HepG2 (cell line): ENCODE results near the gene ZNF22. TPM values are rescaled to one million over a fixed set of nuclear protein-coding genes. Genes with fewer than 3 reads are reported as not detected.

Experiments
- AGO1 ChIP-seq: fragments of 200-400 bp; formaldehyde crosslinking; IDR thresholded peaks from 2 replicates; pipeline ENCODE4 v1.6.1; 2017; ENCODE audit warnings: mild to moderate bottlenecking, low read depth, low read length, moderate library complexity; ENCODE audit not compliant: poor library complexity, severe bottlenecking
- ARID4A ChIP-seq: sonication (generic); formaldehyde crosslinking; IDR thresholded peaks from 2 replicates; pipeline ENCODE4 v1.5.0; 2020; ENCODE audit warnings: mild to moderate bottlenecking, missing genetic modification reagents, borderline replicate concordance
- ARNTL ChIP-seq: sonication (generic); formaldehyde crosslinking; IDR thresholded peaks from 2 replicates; pipeline ENCODE4 v1.4.0; 2020; ENCODE audit warnings: mild to moderate bottlenecking, missing genetic modification reagents
- CSRNP1 ChIP-seq: sonication (generic); formaldehyde crosslinking; IDR thresholded peaks from 2 replicates; pipeline ENCODE4 v1.8.1; 2023; ENCODE audit warnings: mild to moderate bottlenecking, missing genetic modification reagents
- FOXA1 ChIP-seq, 2 experiments: fragments of 450-650 bp in 1 of 2; sonication (generic) in 1 of 2; formaldehyde crosslinking in 1 of 2; IDR thresholded peaks; 2 replicates each; pipeline versions ENCODE4 v1.4.0 to v1.6.1; 2016 to 2020; ENCODE audit warnings: missing genetic modification reagents in 1 of 2
- FOXA3 ChIP-seq: IDR thresholded peaks from 2 replicates; pipeline ENCODE4 v1.6.1; 2016; ENCODE audit warnings: missing genetic modification reagents, missing compliant biosample characterization
- GABPA ChIP-seq, 2 experiments: IDR thresholded peaks; 2 replicates each; pipeline ENCODE4 v1.6.1; 2011 to 2016; ENCODE audit warnings: low read depth in 2 of 2, low read length in 1 of 2, missing biosample characterization in 1 of 2, missing genetic modification characterization in 1 of 2
- GABPB1 ChIP-seq: IDR thresholded peaks from 2 replicates; pipeline ENCODE4 v1.6.1; 2016; ENCODE audit warnings: mild to moderate bottlenecking, missing genetic modification reagents, moderate library complexity, missing compliant biosample characterization
- POLR2AphosphoS5 ChIP-seq: IDR thresholded peaks from 2 replicates; pipeline ENCODE4 v1.6.1; 2012; ENCODE audit warnings: low read depth, low read length
- XBP1 ChIP-seq: sonication (generic); formaldehyde crosslinking; IDR thresholded peaks from 2 replicates; pipeline ENCODE4 v1.5.0; 2020; ENCODE audit warnings: missing genetic modification reagents
- YEATS4 ChIP-seq: sonication (generic); formaldehyde crosslinking; IDR thresholded peaks from 2 replicates; pipeline ENCODE4 v1.4.0; 2020; ENCODE audit warnings: missing genetic modification reagents, borderline replicate concordance
- ZFAT ChIP-seq: sonication (generic); formaldehyde crosslinking; conservative IDR thresholded peaks from 2 replicates; pipeline ENCODE4 v1.8.1; 2023; ENCODE audit warnings: missing genetic modification reagents, inconsistent platforms
- ZMYM2 ChIP-seq: sonication (generic); formaldehyde crosslinking; IDR thresholded peaks from 2 replicates; pipeline ENCODE4 v1.8.0; 2022; ENCODE audit warnings: mild to moderate bottlenecking, missing genetic modification reagents
- ZNF253 ChIP-seq: sonication (generic); formaldehyde crosslinking; IDR thresholded peaks from 2 replicates; pipeline ENCODE4 v1.8.0; 2022; ENCODE audit warnings: mild to moderate bottlenecking, missing genetic modification reagents, borderline replicate concordance
- ZNF33B ChIP-seq: sonication (generic); formaldehyde crosslinking; IDR thresholded peaks from 2 replicates; pipeline ENCODE4 v1.5.1; 2020; ENCODE audit warnings: mild to moderate bottlenecking, missing genetic modification reagents
- ZNF484 ChIP-seq: sonication (generic); formaldehyde crosslinking; IDR thresholded peaks from 2 replicates; pipeline ENCODE4 v1.5.1; 2020; ENCODE audit warnings: mild to moderate bottlenecking, low read depth, missing genetic modification reagents, borderline replicate concordance
- ZNF605 ChIP-seq: sonication (generic); formaldehyde crosslinking; IDR thresholded peaks from 2 replicates; pipeline ENCODE4 v1.8.0; 2022; ENCODE audit warnings: mild to moderate bottlenecking, missing genetic modification reagents
- ZNF720 ChIP-seq: sonication (generic); formaldehyde crosslinking; IDR thresholded peaks from 2 replicates; pipeline ENCODE4 v1.4.0; 2020; ENCODE audit warnings: missing genetic modification reagents
- polyA plus RNA-seq, 8 experiments: library from polyadenylated mRNA; depleted of rRNA in 3 of 8; stranded (reverse) in 7 of 8; unstranded in 1 of 8; fragments of >200 nt; fragmentation: Illumina TruSeq in 4 of 8; extraction: Trizol in 4 of 8; gene quantifications; 2 replicates each; pipeline versions ENCODE4 v1.2.1 to v1.2.3, GENCODE V29; 2011 to 2016; ENCODE audit warnings: low read depth in 4 of 8, missing spikeins in 1 of 8, mixed read lengths in 1 of 8; ENCODE audit not compliant: insufficient read depth in 1 of 8
- total RNA-seq, 5 experiments: library from RNA; depleted of rRNA; stranded (reverse); fragments of >200 nt; fragmentation: Illumina TruSeq; extraction: Trizol; gene quantifications; 2 replicates each; pipeline ENCODE4 v1.2.3, GENCODE V29; 2016; ENCODE audit warnings: low read depth in 1 of 5
- TF ChIP-seq, protein P1 (sequence below): IDR thresholded peaks from 2 replicates; pipeline ENCODE4 v1.4.0; 2020; ENCODE audit warnings: mild to moderate bottlenecking, missing genetic modification reagents

Gene ZNF22
- total and polyA plus RNA-seq, 2 of the 13 experiments (the other 11 are each of a cell fraction or from before 2014, with no cell fraction given) = 0.40 to 1.3 TPM

DNA sequence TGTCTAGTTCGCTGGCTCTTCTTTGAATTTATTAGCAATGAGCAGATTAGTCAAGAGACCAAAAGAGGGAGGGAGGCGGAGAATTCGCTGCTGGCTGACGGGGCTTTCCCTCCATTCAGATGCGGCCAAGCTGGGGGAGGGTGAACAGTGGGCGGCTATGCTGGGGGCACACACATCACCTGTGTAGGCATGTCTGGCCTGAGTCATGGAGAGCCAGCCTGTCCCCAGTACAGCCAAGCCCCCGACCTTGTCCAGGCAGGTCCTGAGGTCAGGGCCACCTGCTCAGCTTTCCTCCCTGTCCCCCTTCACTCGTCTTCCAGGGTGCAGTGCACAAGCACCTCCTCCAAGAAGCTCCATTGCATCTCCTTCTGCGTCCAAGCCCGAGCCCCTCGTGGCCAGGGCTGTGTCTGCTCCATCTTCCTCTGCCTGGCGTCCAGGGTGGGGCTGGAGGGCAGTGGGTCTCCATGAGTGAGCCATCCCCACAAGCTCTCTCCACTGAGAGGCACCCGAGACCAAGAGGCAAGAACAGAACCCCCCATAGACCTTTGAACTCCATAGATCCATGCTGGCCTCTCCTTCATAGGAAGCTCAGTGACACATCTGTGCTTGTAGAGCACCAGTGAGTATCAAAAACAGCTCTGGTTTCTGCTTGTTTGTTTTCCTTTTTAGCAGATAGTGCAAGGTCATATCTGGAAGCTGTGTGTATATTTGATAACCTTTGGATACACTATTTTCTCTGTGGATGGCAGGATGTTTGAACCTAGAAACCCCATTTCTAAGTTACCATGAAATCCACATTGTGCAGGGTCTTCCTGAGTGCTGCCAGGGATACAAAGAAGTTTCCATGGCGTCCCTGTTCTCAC lies 20.2 kb upstream of the ZNF22 start (continued):
- TF ChIP-seq, protein P1, sequence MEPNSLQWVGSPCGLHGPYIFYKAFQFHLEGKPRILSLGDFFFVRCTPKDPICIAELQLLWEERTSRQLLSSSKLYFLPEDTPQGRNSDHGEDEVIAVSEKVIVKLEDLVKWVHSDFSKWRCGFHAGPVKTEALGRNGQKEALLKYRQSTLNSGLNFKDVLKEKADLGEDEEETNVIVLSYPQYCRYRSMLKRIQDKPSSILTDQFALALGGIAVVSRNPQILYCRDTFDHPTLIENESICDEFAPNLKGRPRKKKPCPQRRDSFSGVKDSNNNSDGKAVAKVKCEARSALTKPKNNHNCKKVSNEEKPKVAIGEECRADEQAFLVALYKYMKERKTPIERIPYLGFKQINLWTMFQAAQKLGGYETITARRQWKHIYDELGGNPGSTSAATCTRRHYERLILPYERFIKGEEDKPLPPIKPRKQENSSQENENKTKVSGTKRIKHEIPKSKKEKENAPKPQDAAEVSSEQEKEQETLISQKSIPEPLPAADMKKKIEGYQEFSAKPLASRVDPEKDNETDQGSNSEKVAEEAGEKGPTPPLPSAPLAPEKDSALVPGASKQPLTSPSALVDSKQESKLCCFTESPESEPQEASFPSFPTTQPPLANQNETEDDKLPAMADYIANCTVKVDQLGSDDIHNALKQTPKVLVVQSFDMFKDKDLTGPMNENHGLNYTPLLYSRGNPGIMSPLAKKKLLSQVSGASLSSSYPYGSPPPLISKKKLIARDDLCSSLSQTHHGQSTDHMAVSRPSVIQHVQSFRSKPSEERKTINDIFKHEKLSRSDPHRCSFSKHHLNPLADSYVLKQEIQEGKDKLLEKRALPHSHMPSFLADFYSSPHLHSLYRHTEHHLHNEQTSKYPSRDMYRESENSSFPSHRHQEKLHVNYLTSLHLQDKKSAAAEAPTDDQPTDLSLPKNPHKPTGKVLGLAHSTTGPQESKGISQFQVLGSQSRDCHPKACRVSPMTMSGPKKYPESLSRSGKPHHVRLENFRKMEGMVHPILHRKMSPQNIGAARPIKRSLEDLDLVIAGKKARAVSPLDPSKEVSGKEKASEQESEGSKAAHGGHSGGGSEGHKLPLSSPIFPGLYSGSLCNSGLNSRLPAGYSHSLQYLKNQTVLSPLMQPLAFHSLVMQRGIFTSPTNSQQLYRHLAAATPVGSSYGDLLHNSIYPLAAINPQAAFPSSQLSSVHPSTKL (CRISPR knock-in tag) = peak; percentile 68; the same call in 1 of the 2 replicates
- TF ChIP-seq POLR2AphosphoS5 = peak; percentile 19; the same call in 1 of the 2 replicates
- no peak for TF ChIP-seq CSRNP1
- TF ChIP-seq ARNTL = peak; percentile 63
- peak; percentile 65 for TF ChIP-seq ZNF605 (CRISPR knock-in tag)
- no peak for TF ChIP-seq ZMYM2
- TF ChIP-seq ZNF33B (CRISPR knock-in tag) = peak; percentile 55; the same call in 1 of the 2 replicates
- TF ChIP-seq GABPB1 = peak; percentile 50; the same call in 1 of the 2 replicates
- peak; percentile 64; the same call in 1 of the 2 replicates for TF ChIP-seq XBP1 (CRISPR knock-in tag)
- no peak for TF ChIP-seq ZNF253 (CRISPR knock-in tag)
- TF ChIP-seq ZNF484 (CRISPR knock-in tag) = no peak
- peak; percentile 37; the same call in 1 of the 2 replicates for TF ChIP-seq ARID4A (CRISPR knock-in tag)
- TF ChIP-seq ZFAT (CRISPR knock-in tag) = no peak
- no peak for TF ChIP-seq FOXA1 (IDR thresholded peaks at IDR 0.05)
- TF ChIP-seq FOXA1 (CRISPR knock-in tag; IDR thresholded peaks at IDR 0.05) = peak; percentile 83
- TF ChIP-seq FOXA3 (CRISPR knock-in tag) = peak; percentile 91
- no peak for TF ChIP-seq GABPA (IDR thresholded peaks at IDR 0.05; ENCODE audit: low read depth, low read length)
- TF ChIP-seq GABPA (CRISPR knock-in tag; IDR thresholded peaks at IDR 0.05; ENCODE audit: low read depth) = no peak
- no peak for TF ChIP-seq AGO1
- peak; percentile 48; the same call in 1 of the 2 replicates for TF ChIP-seq YEATS4 (CRISPR knock-in tag)
- TF ChIP-seq ZNF720 = no peak
